ENCODE data around the gene C22orf15.

DNA sequence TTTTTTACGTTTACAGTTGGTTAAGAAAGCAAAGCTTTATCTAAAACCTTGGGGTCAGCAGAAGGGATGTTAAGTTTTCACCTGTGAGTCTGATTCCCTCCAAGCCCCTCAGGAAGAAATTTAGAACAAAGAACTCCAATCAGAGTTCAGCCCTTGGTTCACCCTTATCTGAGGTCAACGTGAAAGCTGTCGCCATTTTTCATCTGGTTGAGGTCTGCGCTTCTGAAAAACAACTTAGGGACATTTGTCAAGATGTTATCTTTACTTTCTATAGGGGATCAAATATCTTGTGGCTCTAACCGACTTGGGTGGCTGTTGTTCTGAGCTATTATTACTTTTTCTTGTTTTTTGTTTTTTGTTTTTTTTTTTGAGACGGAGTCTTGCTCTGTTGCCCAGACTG, 41.9 kb upstream of the C22orf15 start:
- TF ChIP-seq FOS (IDR thresholded peaks at IDR 0.05; ENCODE audit: borderline replicate concordance, insufficient read depth, low read length) (no peak), POLR2AphosphoS5 (IDR thresholded peaks at IDR 0.05; ENCODE audit: insufficient read depth, low read depth, low read length) (no peak), EZH2 (IDR thresholded peaks at IDR 0.05; ENCODE audit: borderline replicate concordance, low read depth, low read length, severe bottlenecking) (no peak), POLR2A (IDR thresholded peaks at IDR 0.05; ENCODE audit: low read depth, low read length) (no peak)
- TF ChIP-seq, protein P1, sequence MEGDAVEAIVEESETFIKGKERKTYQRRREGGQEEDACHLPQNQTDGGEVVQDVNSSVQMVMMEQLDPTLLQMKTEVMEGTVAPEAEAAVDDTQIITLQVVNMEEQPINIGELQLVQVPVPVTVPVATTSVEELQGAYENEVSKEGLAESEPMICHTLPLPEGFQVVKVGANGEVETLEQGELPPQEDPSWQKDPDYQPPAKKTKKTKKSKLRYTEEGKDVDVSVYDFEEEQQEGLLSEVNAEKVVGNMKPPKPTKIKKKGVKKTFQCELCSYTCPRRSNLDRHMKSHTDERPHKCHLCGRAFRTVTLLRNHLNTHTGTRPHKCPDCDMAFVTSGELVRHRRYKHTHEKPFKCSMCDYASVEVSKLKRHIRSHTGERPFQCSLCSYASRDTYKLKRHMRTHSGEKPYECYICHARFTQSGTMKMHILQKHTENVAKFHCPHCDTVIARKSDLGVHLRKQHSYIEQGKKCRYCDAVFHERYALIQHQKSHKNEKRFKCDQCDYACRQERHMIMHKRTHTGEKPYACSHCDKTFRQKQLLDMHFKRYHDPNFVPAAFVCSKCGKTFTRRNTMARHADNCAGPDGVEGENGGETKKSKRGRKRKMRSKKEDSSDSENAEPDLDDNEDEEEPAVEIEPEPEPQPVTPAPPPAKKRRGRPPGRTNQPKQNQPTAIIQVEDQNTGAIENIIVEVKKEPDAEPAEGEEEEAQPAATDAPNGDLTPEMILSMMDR (IDR thresholded peaks at IDR 0.05; ENCODE audit: extremely low read depth in 1 of 2, insufficient read depth in 1 of 2, low read depth in 1 of 2, low read length in 2 of 2), result no peak
